GM19351 (cell line): ENCODE data around the gene NSUN3.

ENCODE experiments used
- ATAC-seq: cut with Tn5 transposase; IDR thresholded peaks from one replicate; pipeline ENCODE4 v1.9.1; 2021; ENCODE audit warnings: mild to moderate bottlenecking, moderate library complexity; ENCODE audit not compliant: unreplicated experiment

Gene NSUN3

GRCh38 chr3:94176988-94177745 lies 114.3 kb downstream of the NSUN3 start:
- no peak for ATAC-seq
